Thyroid gland (tissue), 4 donors: ENCODE data around the gene ZDHHC18.

ENCODE experiments used
- POLR2A ChIP-seq, 2 donors: fragments of 450-650 bp; IDR thresholded peaks; one replicate each; pipeline ENCODE4 v1.6.1; 2017; ENCODE audit warnings: antibody characterized with exemption in 2 of 2, mild to moderate bottlenecking in 2 of 2, moderate library complexity in 1 of 2
- TF ChIP-seq, protein P1 (sequence below), 6 experiments: fragments of 200-600 bp in 3 of 6; fragments of 450-650 bp in 3 of 6; sonication (generic) in 3 of 6; IDR thresholded peaks; one replicate each; pipeline ENCODE4 v1.5.1; 2016 to 2019; ENCODE audit warnings: antibody characterized with exemption in 6 of 6, mild to moderate bottlenecking in 2 of 6, inconsistent platforms in 1 of 6, moderate library complexity in 1 of 6

DNA sequence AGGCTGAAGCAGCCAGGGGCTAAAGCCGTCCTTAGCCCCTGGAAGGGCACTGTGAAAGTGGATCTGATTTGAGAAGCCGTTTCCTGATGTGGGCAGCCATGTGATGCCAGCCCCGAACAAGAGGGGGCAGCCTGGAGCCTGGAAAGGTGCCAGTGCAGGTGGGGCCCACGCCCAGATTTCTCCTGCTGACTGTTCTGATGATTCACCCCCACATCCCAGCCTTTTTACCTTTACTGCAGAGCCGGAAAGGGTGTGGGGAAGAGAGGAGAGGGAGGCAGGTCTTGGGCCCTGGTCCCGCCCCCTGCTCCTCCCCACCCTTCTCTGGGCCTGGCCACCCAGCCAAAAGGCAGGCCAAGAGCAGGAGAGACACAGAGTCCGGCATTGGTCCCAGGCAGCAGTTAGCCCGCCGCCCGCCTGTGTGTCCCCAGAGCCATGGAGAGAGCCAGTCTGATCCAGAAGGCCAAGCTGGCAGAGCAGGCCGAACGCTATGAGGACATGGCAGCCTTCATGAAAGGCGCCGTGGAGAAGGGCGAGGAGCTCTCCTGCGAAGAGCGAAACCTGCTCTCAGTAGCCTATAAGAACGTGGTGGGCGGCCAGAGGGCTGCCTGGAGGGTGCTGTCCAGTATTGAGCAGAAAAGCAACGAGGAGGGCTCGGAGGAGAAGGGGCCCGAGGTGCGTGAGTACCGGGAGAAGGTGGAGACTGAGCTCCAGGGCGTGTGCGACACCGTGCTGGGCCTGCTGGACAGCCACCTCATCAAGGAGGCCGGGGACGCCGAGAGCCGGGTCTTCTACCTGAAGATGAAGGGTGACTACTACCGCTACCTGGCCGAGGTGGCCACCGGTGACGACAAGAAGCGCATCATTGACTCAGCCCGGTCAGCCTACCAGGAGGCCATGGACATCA is 36.5 kb downstream of the ZDHHC18 start, which contains the start of gene SFN:
- TF ChIP-seq, protein P1, sequence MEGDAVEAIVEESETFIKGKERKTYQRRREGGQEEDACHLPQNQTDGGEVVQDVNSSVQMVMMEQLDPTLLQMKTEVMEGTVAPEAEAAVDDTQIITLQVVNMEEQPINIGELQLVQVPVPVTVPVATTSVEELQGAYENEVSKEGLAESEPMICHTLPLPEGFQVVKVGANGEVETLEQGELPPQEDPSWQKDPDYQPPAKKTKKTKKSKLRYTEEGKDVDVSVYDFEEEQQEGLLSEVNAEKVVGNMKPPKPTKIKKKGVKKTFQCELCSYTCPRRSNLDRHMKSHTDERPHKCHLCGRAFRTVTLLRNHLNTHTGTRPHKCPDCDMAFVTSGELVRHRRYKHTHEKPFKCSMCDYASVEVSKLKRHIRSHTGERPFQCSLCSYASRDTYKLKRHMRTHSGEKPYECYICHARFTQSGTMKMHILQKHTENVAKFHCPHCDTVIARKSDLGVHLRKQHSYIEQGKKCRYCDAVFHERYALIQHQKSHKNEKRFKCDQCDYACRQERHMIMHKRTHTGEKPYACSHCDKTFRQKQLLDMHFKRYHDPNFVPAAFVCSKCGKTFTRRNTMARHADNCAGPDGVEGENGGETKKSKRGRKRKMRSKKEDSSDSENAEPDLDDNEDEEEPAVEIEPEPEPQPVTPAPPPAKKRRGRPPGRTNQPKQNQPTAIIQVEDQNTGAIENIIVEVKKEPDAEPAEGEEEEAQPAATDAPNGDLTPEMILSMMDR (IDR thresholded peaks at IDR 0.05), result no peak
- no peak for TF ChIP-seq POLR2A (IDR thresholded peaks at IDR 0.05)
